Measurements from ENCODE around the gene U2AF2.

Gene U2AF2

DNA sequence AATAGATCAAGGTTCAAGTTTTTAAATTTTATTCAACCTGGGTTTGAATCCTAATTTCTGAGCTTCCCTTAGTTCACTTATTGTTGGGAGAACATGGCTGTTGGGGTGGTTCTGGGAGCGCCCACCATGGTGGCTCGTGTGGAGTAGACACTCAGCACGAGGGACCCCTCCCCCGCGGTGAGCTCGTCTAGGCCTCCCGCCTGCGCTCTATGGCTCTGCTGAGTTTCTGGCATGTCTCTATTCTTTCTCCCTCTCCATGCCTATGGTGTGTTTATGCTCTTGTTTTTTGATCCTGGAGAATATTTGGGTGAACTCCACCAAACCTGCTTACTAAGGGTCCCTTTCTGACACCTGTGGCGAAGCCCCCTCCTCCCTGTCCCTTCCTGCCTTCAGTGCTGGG is 18.6 kb downstream of the U2AF2 start:
- DNase-seq (ENCODE audit: extremely low read depth in 1 of 2, low read depth in 1 of 2), result no peak

DNA sequence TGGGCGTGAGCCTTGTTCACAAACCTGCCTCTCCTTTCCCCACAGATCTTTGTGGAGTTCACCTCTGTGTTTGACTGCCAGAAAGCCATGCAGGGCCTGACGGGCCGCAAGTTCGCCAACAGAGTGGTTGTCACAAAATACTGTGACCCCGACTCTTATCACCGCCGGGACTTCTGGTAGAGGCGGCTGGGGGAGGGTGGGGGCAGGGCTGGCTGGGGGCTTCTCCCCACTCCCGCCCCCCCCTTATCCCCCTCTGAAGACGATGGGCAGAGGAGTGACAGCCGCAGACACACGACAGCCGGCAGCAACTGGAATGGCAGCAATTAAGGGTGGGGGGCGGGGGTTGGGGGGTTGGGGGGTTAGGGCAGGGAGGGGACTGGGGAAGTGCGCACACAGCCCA is 19.1 kb downstream of the U2AF2 start:
- no peak for DNase-seq (ENCODE audit: extremely low read depth in 1 of 2, low read depth in 1 of 2)

DNA sequence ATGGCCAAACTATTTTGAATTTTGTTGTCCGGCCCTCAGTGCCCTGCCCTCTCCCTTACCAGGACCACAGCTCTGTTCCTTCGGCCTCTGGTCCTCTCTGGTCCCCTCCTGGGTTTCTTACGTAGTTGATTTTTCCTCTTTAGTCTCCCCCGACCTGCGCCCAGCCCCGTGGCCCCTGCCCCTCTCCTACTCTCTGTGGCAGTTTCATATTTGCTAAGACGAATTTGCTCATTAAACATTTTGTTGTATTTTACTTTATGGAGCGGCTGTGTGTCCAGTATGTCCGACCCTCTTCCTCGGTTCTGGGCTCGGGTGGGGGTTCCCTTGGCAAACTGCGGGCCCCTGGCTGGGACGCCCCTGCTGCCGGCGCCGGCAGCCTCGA is 19.6 kb downstream of the U2AF2 start:
- DNase-seq (ENCODE audit: extremely low read depth in 1 of 2, low read depth in 1 of 2), result no peak

DNA sequence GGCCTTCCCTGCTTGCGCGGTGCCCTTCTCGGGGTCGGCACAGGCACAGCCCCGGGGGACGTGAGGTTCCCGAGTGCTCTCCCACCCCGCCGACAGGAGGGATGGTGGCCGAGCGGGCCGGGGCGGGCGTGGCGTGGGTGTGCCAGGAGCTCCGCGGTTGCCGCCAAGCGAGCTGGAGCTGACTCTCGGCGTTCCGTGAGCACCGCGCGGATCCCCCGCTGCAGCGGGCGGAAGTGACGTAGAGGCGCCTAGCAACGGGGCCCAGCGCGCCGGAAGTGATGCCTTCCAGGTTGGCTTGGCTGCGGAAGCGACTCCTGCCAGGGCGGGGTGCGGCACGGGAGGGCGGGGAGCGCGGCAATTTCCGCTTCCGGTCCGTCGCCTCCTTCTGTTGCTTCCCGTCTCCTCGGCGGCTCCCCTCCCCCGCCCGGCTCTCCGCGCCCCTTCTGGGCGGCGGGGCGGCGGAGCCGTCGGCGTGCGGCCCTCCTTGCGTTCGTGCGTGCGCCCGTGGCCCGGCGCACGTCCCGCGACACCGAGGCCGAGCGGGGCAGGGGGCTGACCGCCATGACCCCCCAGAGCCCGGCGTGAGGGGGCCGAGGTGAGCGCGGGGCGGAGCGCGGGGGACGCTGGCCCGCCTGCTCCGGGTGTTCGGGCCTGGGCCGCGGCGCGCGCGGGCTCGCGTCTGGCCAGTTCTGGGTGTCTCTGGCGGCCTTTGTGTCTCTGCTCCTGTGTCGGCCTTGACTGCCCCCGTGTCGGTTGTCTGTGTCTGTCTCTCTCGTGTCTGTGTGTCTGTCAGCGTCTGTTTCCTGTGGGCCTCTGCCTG is 20.2 kb downstream of the U2AF2 start, which contains the start of gene EPN1:
EPN1 (plus strand) TSS at position 386 of the 820 bp plus-strand sequence. CDS start 3,402 bp downstream, outside the sequence.
- DNase-seq (ENCODE audit: extremely low read depth in 1 of 2, low read depth in 1 of 2), result peak; percentile 93 to 96

DNA sequence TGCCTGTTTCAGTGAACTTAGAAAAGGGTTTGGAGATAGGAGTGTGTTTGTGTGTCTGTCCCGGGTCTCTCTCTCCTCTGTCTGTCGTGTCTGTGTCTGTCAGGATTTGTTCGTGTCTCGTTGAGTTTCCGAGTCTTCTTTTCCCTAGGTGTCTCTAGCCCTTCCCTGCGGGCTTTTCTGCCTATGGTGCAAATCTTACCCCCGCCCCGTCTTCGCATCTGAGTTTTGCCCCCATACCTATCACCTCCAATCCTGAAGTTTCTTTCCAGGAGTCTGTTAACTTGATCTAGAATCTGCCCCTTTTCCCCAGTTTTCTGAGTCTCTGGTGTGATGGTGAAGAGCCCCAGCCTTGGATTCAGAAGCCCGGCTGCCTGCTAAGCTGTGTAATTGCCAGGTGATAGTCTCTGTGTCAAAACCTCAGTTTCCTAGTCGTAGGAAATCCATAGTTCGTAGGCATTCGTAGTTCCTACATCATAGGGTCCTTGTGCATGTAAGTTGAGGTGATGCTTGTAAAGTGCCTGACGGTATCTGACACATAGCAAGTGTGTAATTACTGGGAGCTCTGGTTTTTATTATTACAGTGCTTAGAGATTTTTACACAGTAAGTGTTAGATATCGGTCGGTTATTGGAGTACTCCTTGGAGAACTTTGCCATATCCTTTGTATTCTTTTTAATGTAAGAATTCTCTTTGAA is 21.0 kb downstream of the U2AF2 start:
- no peak for DNase-seq (ENCODE audit: extremely low read depth in 1 of 2, low read depth in 1 of 2)

DNA sequence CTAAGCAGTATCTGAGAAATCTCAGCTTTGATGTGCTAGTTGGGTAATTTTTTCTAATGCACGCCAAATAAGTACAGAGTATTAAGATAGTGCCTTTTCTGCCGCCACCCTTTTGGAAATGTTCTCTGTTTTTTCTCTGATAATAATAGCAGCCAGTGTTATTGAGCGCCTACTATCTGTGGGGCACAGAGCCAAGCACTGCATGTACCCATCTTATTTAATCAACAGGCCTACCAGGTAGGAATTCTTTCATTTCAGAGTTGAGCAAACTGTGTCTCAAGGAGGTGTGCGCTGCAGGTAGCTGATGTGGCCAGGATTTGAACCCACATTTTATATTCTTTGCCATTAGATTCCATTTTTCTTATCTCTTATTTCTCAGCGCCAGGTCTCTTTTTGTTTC is 21.5 kb downstream of the U2AF2 start:
- DNase-seq (ENCODE audit: extremely low read depth in 1 of 2, low read depth in 1 of 2), result no peak

DNA sequence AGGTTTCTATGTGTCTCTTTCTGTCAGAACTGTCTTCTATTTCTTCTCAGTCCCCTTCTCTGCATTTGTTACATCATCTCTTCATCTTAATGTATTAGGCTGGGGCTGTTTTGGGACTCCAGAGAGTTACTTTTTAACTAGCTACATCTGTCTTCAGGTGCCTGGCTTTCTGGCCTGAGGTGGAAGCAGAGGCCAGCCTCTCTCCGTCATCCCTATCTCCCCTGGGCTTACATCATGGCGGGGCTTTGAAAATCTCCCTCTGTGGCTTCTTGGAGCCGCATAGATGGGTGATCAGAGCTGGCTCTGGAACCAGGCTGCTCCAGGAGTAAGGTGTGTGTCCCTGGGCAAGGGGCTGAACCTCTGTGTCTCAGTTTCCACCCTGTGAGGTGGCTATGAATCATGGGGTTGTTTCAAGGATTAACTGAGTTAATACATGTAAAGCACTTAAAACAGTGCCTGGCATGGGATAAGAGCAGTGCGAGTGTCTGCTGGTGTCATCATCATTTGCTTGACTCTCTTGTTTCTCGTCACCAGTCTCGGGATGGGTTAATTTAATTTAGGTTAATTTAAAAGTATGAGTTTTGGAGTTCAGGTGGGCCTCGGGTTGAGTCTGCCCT is 22.2 kb downstream of the U2AF2 start:
- no peak for DNase-seq (ENCODE audit: extremely low read depth in 1 of 2, low read depth in 1 of 2)

DNA sequence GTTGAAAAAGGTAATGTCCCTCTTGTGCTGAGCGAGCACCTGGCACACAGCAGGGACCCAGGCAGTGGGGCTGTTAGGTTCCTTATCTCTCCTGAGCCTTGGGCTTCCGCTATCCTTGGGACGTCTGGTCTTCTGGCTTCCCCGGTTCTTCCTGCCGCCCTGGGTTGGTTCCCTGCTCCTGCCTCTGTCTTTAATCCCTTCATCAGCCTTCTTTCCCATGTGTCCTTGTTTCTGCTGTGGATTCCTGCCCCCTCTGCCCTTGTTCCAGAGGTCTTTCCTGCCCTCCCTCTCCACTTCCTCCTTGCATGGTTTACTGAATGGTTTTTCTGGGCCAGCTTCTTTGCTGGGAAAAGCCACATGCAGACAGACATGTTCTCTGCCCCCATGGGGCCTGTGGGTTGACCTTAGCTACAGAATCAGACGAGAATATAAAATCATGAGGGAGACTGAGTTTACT is 22.8 kb downstream of the U2AF2 start:
- no peak for DNase-seq (ENCODE audit: extremely low read depth in 1 of 2, low read depth in 1 of 2)

DNA sequence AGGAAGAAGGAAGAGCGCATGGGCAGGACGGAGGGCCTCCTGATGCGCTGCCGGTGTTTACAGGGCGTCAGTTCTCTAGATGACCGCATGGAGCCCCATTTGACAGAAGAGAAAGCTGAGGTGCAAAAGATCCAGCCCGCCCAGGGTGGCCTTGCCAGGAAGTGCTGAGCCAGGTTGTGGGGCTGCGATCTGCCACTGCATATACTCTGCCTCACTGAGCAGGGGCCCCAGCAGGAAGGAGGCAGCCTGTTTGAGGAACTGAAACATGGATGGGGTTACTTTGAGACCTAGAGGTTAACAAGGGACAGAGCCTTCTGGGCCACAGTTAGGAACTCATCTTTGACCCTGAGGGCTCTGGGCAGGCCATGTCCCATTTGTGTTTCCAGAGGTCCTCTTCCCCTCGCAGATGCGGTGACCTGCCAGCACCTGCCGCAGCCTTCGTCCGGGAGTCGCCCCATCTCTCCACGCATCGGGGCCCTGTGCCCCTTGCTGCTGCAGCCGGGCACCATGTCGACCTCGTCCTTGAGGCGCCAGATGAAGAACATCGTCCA is 23.4 kb downstream of the U2AF2 start:
- no peak for DNase-seq (ENCODE audit: extremely low read depth in 1 of 2, low read depth in 1 of 2)

DNA sequence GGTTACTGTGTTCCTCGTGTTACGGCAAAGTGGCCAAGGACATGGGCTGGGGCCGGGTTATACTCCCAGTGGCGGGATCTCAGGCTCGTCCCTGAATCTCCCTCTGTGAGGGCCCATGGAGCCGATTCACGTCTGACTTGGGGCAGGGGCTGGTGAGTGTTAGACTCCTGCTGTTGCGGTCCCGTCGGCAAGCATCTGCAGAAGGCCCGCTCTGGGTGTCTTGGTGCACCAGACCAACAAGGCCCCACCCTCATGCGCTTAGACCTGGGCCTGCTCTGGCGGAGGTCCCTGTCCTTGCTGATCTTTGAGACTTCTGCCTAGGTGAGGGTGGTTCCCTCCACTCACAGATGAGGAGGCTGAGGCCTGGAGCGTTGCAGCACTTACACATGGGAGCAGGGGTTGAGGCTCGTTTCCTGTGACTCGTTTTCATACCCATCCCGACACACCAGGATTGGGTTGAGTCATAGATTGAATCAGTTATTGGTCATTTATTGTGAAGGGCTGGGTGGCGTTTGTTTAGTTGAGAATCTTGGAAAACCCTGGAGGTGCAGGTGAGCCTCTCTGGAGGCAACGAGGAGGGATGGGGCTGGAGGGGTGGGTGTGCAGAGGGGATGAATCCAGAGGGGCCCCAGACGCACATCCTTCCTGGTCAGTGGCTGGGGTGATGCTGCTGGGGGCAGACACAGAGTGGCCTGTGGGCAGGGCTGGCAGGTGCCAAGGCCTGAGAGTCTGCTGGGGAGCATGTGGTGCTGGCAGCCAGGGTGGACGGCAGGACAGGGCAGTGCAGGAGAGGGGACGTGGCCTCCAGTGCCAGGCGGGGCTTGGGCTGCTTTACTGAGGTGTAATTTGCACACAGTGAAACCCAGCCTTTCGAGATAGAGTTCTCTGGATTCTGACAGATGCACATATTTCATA is 24.8 kb downstream of the U2AF2 start:
- DNase-seq (ENCODE audit: extremely low read depth in 1 of 2, low read depth in 1 of 2), result no peak

DNA sequence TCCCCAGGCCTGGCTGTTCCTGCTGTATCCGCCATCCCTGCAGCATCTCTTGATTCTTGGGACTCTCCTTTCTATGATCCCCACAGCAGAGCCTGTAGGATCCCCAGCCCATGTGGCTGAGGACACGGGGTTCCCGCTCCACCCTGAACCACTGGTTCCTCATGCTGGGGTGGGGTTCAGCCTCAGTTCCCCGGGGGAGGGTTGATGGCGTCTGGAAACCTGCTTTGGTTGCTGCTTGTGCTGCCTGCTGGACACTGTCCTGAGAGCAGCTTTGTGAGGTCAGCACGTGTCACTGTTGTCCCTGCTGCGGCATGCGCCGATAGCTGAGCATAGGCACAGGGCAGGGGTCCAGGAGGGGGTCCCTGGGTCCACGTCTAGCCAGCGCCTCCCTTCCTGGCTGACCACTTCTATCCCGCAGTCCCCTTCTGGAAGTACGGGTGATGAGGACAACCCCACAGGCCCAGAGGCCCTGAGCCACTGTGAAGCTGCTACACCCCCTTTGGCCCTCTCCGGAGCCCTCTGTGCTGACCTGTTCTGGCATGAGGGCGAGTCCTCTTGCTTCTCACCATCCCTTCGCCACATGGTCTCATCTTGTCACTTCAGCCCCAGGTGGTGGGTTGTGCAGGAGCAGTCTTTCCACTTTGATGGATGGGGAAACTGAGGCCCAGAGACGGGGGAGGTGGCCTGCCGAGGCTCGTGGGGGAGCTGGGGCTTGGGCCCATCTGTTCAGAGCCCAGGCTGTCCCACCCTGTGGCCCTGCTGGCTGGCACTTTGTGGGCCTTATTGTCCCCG is 25.7 kb downstream of the U2AF2 start:
- no peak for DNase-seq (ENCODE audit: extremely low read depth in 1 of 2, low read depth in 1 of 2)

DNA sequence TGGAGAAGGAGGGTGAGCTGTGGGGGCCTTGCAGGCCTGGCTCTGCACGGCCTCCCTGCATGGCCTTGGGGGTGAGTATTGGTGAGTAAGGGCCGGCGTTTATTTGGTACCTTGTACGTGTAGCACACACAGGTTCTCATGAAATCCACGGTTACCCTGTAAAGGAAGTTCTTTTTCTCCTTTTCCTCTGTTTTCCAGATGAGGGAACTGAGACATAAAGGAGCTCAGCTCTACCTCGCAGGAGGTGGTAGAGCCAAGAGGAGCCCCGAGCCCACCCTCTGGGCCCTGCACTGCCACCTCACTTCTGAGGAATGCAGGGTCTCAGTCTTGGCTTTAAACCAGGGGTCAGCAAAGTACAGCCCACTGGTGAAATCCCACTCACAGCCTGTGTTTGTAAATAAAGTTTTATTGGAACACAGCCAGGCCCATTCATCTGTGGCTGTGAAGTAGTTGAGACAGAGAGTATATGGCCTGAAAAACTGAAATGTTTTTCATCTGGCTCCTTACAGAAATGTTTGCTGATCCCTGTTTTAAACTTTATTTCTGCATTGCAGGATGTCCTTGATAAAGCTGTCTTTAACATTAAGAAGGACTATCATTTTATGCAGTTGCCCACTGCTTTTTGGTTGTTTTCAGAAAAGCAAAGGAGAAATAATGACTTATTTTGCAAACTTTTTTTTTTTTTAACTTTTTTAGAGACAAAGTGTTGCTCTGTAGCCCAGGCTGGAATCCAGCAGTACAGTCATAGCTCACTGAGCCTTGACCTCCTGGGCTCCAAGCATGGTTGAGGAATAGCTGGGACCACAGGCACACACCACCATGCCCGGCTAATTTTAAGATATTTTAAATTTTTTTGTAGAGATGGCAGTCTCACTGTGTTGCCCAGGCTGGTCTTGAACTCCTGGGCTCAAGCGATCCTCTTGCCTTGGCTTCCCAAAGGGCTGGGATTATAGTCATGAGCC is 26.6 kb downstream of the U2AF2 start:
- DNase-seq (ENCODE audit: extremely low read depth in 1 of 2, low read depth in 1 of 2), result no peak

DNA sequence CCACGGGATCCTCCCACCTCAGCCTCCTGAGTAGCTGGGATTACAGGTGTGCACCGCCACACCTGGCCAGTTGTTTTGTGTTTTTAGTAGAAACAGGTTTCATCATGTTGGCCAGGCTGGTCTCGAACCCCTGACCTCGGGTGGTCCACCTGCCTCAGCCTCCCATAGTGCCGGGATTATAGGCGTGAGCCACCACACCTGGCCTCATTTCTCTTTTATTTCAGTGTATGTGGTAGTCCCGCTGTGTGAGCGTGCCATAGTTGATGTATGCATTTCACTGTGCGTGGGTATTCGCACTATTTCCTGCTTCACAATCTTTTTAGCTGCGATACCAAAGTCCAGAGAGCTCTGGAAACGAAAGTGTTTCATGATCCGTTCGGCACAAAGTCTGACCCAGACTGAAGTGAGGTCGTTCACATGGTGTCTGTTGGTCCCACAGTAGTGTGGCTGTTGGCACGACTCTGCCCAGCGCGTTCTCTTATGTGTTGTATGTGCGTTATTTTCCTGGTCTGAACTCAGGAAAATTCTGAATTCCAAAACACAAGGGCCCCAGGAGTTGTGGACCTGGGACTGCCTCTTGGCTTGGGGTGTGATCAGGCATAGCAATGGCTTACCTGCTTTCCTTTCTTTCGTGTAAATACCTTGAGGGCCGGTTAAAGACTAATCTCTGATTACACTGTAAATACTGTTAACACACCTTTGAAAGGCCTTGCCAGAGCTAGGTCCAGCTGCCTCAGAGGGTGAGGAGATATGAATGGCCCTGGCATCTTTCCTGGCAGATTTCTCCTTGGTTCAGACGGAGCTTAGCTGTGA is 28.8 kb downstream of the U2AF2 start:
- DNase-seq (ENCODE audit: extremely low read depth in 1 of 2, low read depth in 1 of 2), result no peak

DNA sequence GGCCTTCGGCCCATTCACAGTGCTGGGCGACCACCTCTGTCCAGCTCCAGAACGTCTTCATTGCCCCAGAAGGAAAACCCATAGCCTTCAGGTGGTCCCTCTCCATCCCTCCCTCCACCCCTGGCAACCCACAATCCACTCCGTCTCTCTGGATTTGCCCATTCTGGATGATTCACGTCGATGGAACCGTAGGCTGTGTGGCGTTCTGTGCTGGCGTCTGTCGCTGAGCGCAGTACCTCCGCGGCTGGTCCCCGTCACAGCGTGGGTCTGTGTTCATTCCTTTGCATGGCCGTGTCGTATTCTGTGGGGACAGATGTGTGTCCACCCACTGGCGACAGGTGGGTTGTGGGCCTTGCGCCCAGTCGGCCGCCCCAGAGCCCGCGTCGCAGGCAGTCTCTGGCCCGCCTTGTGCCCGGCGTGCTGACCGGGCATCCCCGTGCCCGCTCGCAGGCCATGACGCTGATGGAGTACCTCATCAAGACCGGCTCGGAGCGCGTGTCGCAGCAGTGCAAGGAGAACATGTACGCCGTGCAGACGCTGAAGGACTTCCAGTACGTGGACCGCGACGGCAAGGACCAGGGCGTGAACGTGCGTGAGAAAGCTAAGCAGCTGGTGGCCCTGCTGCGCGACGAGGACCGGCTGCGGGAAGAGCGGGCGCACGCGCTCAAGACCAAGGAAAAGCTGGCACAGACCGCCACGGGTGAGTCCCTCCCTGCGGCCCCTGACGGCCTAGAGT is 30.3 kb downstream of the U2AF2 start:
- no peak for DNase-seq (ENCODE audit: extremely low read depth in 1 of 2, low read depth in 1 of 2)

DNA sequence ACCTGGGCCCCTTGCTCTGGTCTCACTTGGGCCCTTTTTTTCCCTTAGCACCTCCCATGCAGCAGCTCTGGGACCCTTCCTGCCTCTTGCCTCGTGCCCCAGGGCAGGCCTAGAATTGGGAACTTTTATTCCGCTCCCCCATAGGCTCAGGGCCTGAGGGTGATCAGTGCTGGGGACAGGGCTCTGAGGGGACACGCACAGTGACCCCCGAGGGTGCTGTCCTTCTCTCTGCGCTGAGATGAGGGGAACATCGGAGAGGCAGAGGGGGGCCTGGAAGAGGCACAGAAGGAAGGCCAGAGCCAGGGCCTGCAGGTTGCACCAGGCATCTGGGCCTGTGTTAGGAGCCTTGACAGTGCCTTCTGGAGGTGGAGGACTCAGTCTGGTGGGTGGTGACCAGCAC is 30.9 kb downstream of the U2AF2 start:
- no peak for DNase-seq (ENCODE audit: extremely low read depth in 1 of 2, low read depth in 1 of 2)

DNA sequence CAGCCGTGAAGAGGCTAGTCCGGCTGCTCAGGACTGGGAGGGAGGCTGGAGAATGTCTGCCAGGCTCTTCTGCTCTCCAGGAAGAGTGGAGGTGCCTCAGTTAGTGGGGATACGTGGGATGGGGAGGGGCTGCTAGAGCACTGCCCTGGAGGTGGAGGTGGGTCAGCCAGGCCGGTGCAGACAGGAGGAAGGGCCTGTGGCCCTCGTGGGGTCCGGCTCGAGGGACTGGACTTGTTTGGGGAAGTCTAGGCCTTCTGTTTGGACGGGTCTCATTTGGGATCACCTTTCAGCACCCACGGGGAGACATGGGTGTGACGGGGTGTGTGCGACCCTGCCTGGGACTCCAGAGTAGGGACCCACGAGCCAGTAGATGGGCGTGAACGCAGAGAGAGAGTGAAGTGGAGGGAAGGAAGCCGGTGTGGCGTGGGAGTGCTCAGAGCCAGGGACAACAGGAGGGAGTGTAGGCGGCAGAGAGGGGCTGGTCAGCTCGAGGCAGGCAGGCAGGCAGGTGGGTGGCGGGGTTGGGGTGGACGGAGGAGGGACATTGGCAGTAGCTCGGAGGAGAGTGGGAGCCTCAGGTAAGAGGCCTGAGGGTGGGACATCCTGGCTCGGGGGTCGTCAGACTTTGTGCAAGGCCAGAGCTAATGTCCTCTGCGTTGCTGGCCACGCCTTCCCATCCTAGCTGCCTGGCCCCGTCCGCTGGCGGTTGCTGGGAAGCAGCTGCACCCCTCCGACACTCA is 31.6 kb downstream of the U2AF2 start:
- DNase-seq (ENCODE audit: extremely low read depth in 1 of 2, low read depth in 1 of 2), result no peak

Measured in activated CD8-positive, alpha-beta memory T cell treated with anti-CD3 and anti-CD28 coated beads for 1 hour (primary cell).